Fibroblast of skin of right biceps (primary cell): ENCODE measurements around the gene PDE4DIP.
"Not testable (repeated sequence)": the region's sequence is repeated elsewhere in the genome, so short reads cannot be mapped to it uniquely, and the experiment has no call there.

ENCODE experiments used
- DNase-seq: peaks from one replicate; pipeline ENCODE4 v3.0.0-alpha.2; 2013

The PDE4DIP gene

GRCh38 chr1:148844220-148844619, at the start of gene PDE4DIP:
Gene PDE4DIP, plus strand, starts transcription at chr1:148844428. Its CDS starts 347 bp downstream, at chr1:148844775.
- not testable (repeated sequence) for DNase-seq

GRCh38 chr1:148808268-148808928, 35.8 kb upstream of the PDE4DIP start:
- not testable (repeated sequence) for DNase-seq

- DNase-seq = not testable (repeated sequence)
Measured at GRCh38 chr1:148808929-148809283, 35.3 kb upstream of the PDE4DIP start.

GRCh38 chr1:148822180-148822579, 22.0 kb upstream of the PDE4DIP start:
- DNase-seq = not testable (repeated sequence)

- not testable (repeated sequence) for DNase-seq
Measured at GRCh38 chr1:148823822-148824221, 20.4 kb upstream of the PDE4DIP start.

GRCh38 chr1:148825029-148825428, 19.2 kb upstream of the PDE4DIP start:
- DNase-seq = not testable (repeated sequence)

GRCh38 chr1:148828531-148828930, 15.7 kb upstream of the PDE4DIP start:
- not testable (repeated sequence) for DNase-seq

- not testable (repeated sequence) for DNase-seq
Measured at GRCh38 chr1:148828962-148829361, 15.3 kb upstream of the PDE4DIP start.

- DNase-seq = not testable (repeated sequence)
Measured at GRCh38 chr1:148829365-148829764, 14.9 kb upstream of the PDE4DIP start.

- not testable (repeated sequence) for DNase-seq
Measured at GRCh38 chr1:148841262-148841661, 3.0 kb upstream of the PDE4DIP start.

- not testable (repeated sequence) for DNase-seq
Measured at GRCh38 chr1:148844651-148845050, 423 bp downstream of the PDE4DIP start.

- not testable (repeated sequence) for DNase-seq
Measured at GRCh38 chr1:148845068-148845467, 840 bp downstream of the PDE4DIP start.

- DNase-seq = not testable (repeated sequence)
Measured at GRCh38 chr1:148850347-148850746, 6.1 kb downstream of the PDE4DIP start.

GRCh38 chr1:148850840-148851239, 6.6 kb downstream of the PDE4DIP start:
- not testable (repeated sequence) for DNase-seq

GRCh38 chr1:148851684-148852083, 7.5 kb downstream of the PDE4DIP start:
- not testable (repeated sequence) for DNase-seq

GRCh38 chr1:148853363-148853762, 9.1 kb downstream of the PDE4DIP start:
- not testable (repeated sequence) for DNase-seq

- not testable (repeated sequence) for DNase-seq
Measured at GRCh38 chr1:148854063-148854462, 9.8 kb downstream of the PDE4DIP start.

- not testable (repeated sequence) for DNase-seq
Measured at GRCh38 chr1:148855367-148855766, 11.1 kb downstream of the PDE4DIP start.

GRCh38 chr1:148860049-148860448, 15.8 kb downstream of the PDE4DIP start:
- DNase-seq = not testable (repeated sequence)

- DNase-seq = not testable (repeated sequence)
Measured at GRCh38 chr1:148860579-148861259, 16.5 kb downstream of the PDE4DIP start.

GRCh38 chr1:148862590-148862989, 18.4 kb downstream of the PDE4DIP start:
- DNase-seq = not testable (repeated sequence)

GRCh38 chr1:148868924-148869633, 24.9 kb downstream of the PDE4DIP start:
- DNase-seq = not testable (repeated sequence)

GRCh38 chr1:148869634-148869961, 25.4 kb downstream of the PDE4DIP start:
- DNase-seq = not testable (repeated sequence)
